Left ventricle myocardium inferior (tissue), 1 donor: ENCODE results near the gene C1QC. TPM values are rescaled to one million over a fixed set of nuclear protein-coding genes. Genes with fewer than 3 reads are reported as not detected.

Experiments
- DNase-seq: peaks from one replicate; pipeline ENCODE4 v3.0.0-alpha.2; 2020
- H3K27ac ChIP-seq: fragments of 200-600 bp; replicated peaks from 2 replicates; pipeline ENCODE4 v1.8.0; 2021
- H3K27me3 ChIP-seq: fragments of 200-600 bp; 2 replicates; pipeline ENCODE4 v1.8.0; 2021; ENCODE audit warnings: low read depth
- H3K36me3 ChIP-seq: fragments of 200-600 bp; 2 replicates; pipeline ENCODE4 v1.8.0; 2021
- H3K4me1 ChIP-seq: fragments of 200-600 bp; 2 replicates; pipeline ENCODE4 v1.8.0; 2021
- H3K4me3 ChIP-seq: fragments of 200-600 bp; 2 replicates; pipeline ENCODE4 v1.8.0; 2021; ENCODE audit warnings: mild to moderate bottlenecking, moderate library complexity
- H3K9me3 ChIP-seq: fragments of 200-600 bp; replicated peaks from 2 replicates; pipeline ENCODE4 v1.8.0; 2021
- CTCF ChIP-seq: fragments of 200-600 bp; IDR thresholded peaks from 2 replicates; pipeline ENCODE4 v1.8.0; 2021; ENCODE audit warnings: antibody characterized with exemption, mild to moderate bottlenecking, borderline replicate concordance
- intact Hi-C: fragments of 100-400 bp; cut with micrococcal nuclease; formaldehyde crosslinking; loops from one replicate; pipeline ENCODE4 v1.11.0; 2022
- total RNA-seq: library from RNA; stranded (reverse); fragmentation: NEBNext Ultra II Directional; extraction: Animal tissue kit (Norgen Biotek cat#: 25700); gene quantifications from one replicate; pipeline ENCODE4 v1.2.1, GENCODE V29; 2021
- donor health status: DM: no; HTN: yes; CAD: no; lungs with severe emphysema.

The C1QC gene
- total RNA-seq, 1 donor from 2014 or later: 76.6 TPM

- Histone ChIP-seq H3K36me3 (no peaks in the 10 kb centered on the region), H3K4me3 (peak overlapping the region; percentile 44), H3K27me3 (peaks cover 79% of the 10 kb centered on the region), H3K27ac (no peak overlapping the region), H3K9me3 (no peaks in the 10 kb centered on the region), H3K4me1 (peaks cover 12% of the 10 kb centered on the region)
- intact Hi-C loops: no loop called here
- peak; percentile 27 for DNase-seq
- no peak for TF ChIP-seq CTCF
Observed at GRCh38 chr1:22639286-22639685, 4.1 kb upstream of the C1QC start.

GRCh38 chr1:22641247-22641646 is 2.2 kb upstream of the C1QC start:
- TF ChIP-seq CTCF: no peak
- Histone ChIP-seq H3K27ac (no peak overlapping the region), H3K4me1 (peaks cover 9% of the 10 kb centered on the region), H3K27me3 (peaks cover 72% of the 10 kb centered on the region), H3K4me3 (no peak overlapping the region), H3K36me3 (no peaks in the 10 kb centered on the region), H3K9me3 (no peaks in the 10 kb centered on the region)
- DNase-seq: no peak
- intact Hi-C loops: loop anchor here (5.0 kb wide), 1 partner anchor 219 kb away; no protein-coding TSS in a partner anchor

GRCh38 chr1:22641906-22642636 is 1.4 kb upstream of the C1QC start:
- Histone ChIP-seq H3K9me3 (no peaks in the 10 kb centered on the region), H3K36me3 (no peaks in the 10 kb centered on the region), H3K4me1 (peaks cover 4% of the 10 kb centered on the region), H3K27ac (peak overlapping the region; percentile 33), H3K27me3 (peaks cover 65% of the 10 kb centered on the region), H3K4me3 (no peak overlapping the region)
- intact Hi-C loops: loop anchor here (5.0 kb wide), 1 partner anchor 220 kb away; no protein-coding TSS in a partner anchor
- peak; percentile 86 for DNase-seq
- TF ChIP-seq CTCF: peak; percentile 92

- peak overlapping the region; percentile 23 for H3K27ac ChIP-seq
- intact Hi-C loops: loop anchor here (5.0 kb wide), 1 partner anchor 222 kb away; no protein-coding TSS in a partner anchor
- H3K4me3 ChIP-seq: peak overlapping the region; percentile 46
- peaks cover 56% of the 10 kb centered on the region for H3K27me3 ChIP-seq
- no peak for DNase-seq
- no peaks in the 10 kb centered on the region for H3K36me3 ChIP-seq
- no peak for TF ChIP-seq CTCF
- H3K4me1 ChIP-seq: peaks cover 4% of the 10 kb centered on the region
- H3K9me3 ChIP-seq: no peaks in the 10 kb centered on the region
Observed at GRCh38 chr1:22643928-22644327, 495 bp downstream of the C1QC start.

- H3K36me3 ChIP-seq: no peaks in the 10 kb centered on the region
- H3K27ac ChIP-seq: peak overlapping the region; percentile 27
- H3K4me1 ChIP-seq: peaks cover 4% of the 10 kb centered on the region
- H3K27me3 ChIP-seq: peaks cover 45% of the 10 kb centered on the region
- H3K9me3 ChIP-seq: no peaks in the 10 kb centered on the region
- peak overlapping the region; percentile 46 for H3K4me3 ChIP-seq
- no peak for TF ChIP-seq CTCF
- no peak for DNase-seq
- intact Hi-C loops: no loop called here
Observed at GRCh38 chr1:22645931-22646330, 2.5 kb downstream of the C1QC start.
